ENCODE results near the gene RNU4-1. TPM values are rescaled to one million over a fixed set of nuclear protein-coding genes. Genes with fewer than 3 reads are reported as not detected.

The RNU4-1 gene
- total RNA-seq, 3 donors from 2014 or later (not counting 1 experiment from before 2014, with no cell fraction given) = 768 to 1,610 (median 1,101) TPM

GRCh38 chr12:120301962-120302815 is 9.2 kb upstream of the RNU4-1 start, which contains the start of gene SIRT4:
TSS of gene SIRT4 (plus strand) at chr12:120302321. CDS start at chr12:120303562, 1,241 bp downstream.
- H3K36me3 ChIP-seq (ENCODE audit: control insufficient read depth, insufficient read depth, low read length) = no peaks in the 10 kb centered on the region
- WGBS (ENCODE audit: insufficient coverage) = 10% methylated on average over 29 of the region's 31 CpGs
- ATAC-seq (peak; percentile 99 to 100 (median 99)), DNase-seq (peak; percentile 83 to 97)
- Mint-ChIP-seq H3K36me3 (no peaks in the 10 kb centered on the region), H3K4me3 (peak within 1 kb of the TSS; percentile 98), H3K27me3 (ENCODE audit: low read depth in 2 of 2) (no peaks in the 10 kb centered on the region), H3K4me1 (peaks cover 6% of the 10 kb centered on the region in 2 donors), H3K9me3 (no peaks in the 10 kb centered on the region), H3K27ac (peak within 1 kb of the TSS; percentile 87 to 88)
- H3K4me1 ChIP-seq (ENCODE audit: control insufficient read depth, insufficient read depth, low read length) = peaks cover 6% of the 10 kb centered on the region
- H3K27me3 ChIP-seq (ENCODE audit: control insufficient read depth, insufficient read depth, low read length) = no peaks in the 10 kb centered on the region
- H3K4me3 ChIP-seq (ENCODE audit: low read length) = peak within 1 kb of the TSS; percentile 52
- H3K9me3 ChIP-seq (ENCODE audit: control insufficient read depth, insufficient read depth, low read length) = no peaks in the 10 kb centered on the region
- H3K27ac ChIP-seq (ENCODE audit: low read length) = no peak within 1 kb of the TSS
- intact Hi-C loops (cut with micrococcal nuclease) = loop anchor here (1.0 kb wide), 2 partner anchors 9 to 15 kb away; partner anchors contain the start of gene RNU4-1
- TF ChIP-seq CTCF (IDR thresholded peaks at IDR 0.05) = peak; percentile 86

GRCh38 chr12:120292411-120292660 is 701 bp downstream of the RNU4-1 start:
- Mint-ChIP-seq H3K27me3 (ENCODE audit: low read depth in 2 of 2) (no peaks in the 10 kb centered on the region), H3K9me3 (no peaks in the 10 kb centered on the region)

GRCh38 chr12:120290609-120291305 is 2.3 kb downstream of the RNU4-1 start:
- peak overlapping the region; percentile 95 for H3K27ac ChIP-seq (ENCODE audit: low read length)
- Mint-ChIP-seq H3K27ac (no peak overlapping the region), H3K4me3 (no peak overlapping the region), H3K4me1 (no peaks in the 10 kb centered on the region), H3K9me3 (no peaks in the 10 kb centered on the region), H3K27me3 (ENCODE audit: low read depth in 2 of 2) (no peaks in the 10 kb centered on the region), H3K36me3 (no peaks in the 10 kb centered on the region)
- peak in 1 of 3 donors; percentile 4 for ATAC-seq
- TF ChIP-seq CTCF (IDR thresholded peaks at IDR 0.05) = no peak
- intact Hi-C loops (cut with micrococcal nuclease) = loop anchor here (1.0 kb wide), 1 partner anchor 38 kb away; no protein-coding TSS in a partner anchor
- H3K36me3 ChIP-seq (ENCODE audit: control insufficient read depth, insufficient read depth, low read length) = no peaks in the 10 kb centered on the region
- H3K4me3 ChIP-seq (ENCODE audit: low read length) = no peak overlapping the region
- 36% methylated on average over 22 of the region's 22 CpGs for WGBS (ENCODE audit: insufficient coverage)
- H3K27me3 ChIP-seq (ENCODE audit: control insufficient read depth, insufficient read depth, low read length) = no peaks in the 10 kb centered on the region
- peak; percentile 29 to 51 for DNase-seq
- no peaks in the 10 kb centered on the region for H3K9me3 ChIP-seq (ENCODE audit: control insufficient read depth, insufficient read depth, low read length)
- peaks cover 13% of the 10 kb centered on the region for H3K4me1 ChIP-seq (ENCODE audit: control insufficient read depth, insufficient read depth, low read length)

More at GRCh38 chr12:120292411-120292660, 701 bp downstream of the RNU4-1 start:
- H3K4me3 Mint-ChIP-seq = no peak overlapping the region
- Histone ChIP-seq H3K4me1 (ENCODE audit: control insufficient read depth, insufficient read depth, low read length) (peaks cover 13% of the 10 kb centered on the region), H3K27ac (ENCODE audit: low read length) (peak overlapping the region; percentile 95), H3K4me3 (ENCODE audit: low read length) (peak overlapping the region; percentile 61), H3K9me3 (ENCODE audit: control insufficient read depth, insufficient read depth, low read length) (no peaks in the 10 kb centered on the region), H3K27me3 (ENCODE audit: control insufficient read depth, insufficient read depth, low read length) (no peaks in the 10 kb centered on the region), H3K36me3 (ENCODE audit: control insufficient read depth, insufficient read depth, low read length) (no peaks in the 10 kb centered on the region)
- no peaks in the 10 kb centered on the region for H3K4me1 Mint-ChIP-seq
- H3K27ac Mint-ChIP-seq = no peak overlapping the region
- 0% methylated on average over 17 of the region's 17 CpGs for WGBS (ENCODE audit: insufficient coverage)
- intact Hi-C loops (cut with micrococcal nuclease) = no loop called here
- DNase-seq = no peak
- ATAC-seq = peak; percentile 0 to 4 (median 1)
- no peaks in the 10 kb centered on the region for H3K36me3 Mint-ChIP-seq
- TF ChIP-seq CTCF (IDR thresholded peaks at IDR 0.05) = no peak

Data from natural killer cell (primary cell).